OCI-LY3 (cell line): ENCODE measurements around the gene KCNJ12.

Experiments
- CTCF ChIP-seq: fragments of 200-600, 300-600 bp; sonication (generic); IDR thresholded peaks from 2 replicates; pipeline ENCODE4 v1.5.1; 2014; ENCODE audit warnings: antibody characterized with exemption, low read length, low read depth
- EZH2phosphoT487 ChIP-seq: fragments of 200-600 bp; shearing (Covaris generic); IDR thresholded peaks from 2 replicates; pipeline ENCODE4 v1.6.1; 2018; ENCODE audit warnings: antibody characterized with exemption, mixed run types, low read depth

DNA sequence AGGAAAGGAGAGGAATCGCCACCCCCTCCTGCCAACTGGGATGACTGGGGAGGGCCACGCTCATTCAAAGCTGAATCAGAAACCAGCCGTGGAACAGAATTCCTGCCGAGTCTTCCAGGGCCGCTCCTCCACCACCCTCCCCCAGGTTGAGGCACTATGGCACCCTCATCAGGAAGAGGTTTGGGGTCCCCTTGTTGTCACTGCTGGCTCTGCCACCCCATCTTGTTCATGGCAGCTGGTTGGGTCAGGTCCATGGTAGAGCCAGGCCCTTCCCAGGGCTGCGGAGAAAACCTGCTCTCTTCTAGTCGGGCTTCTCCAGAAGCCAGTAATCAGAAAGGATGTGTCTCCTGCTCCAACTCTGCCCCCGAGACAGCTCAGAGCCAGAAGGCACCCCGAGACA lies 41.8 kb downstream of the KCNJ12 start:
- TF ChIP-seq CTCF: no peak
- TF ChIP-seq EZH2phosphoT487: no peak
